GM18873 (cell line): ENCODE results near the gene HDAC5.
"Not testable (repeated sequence)": the region's sequence is repeated elsewhere in the genome, so short reads cannot be mapped to it uniquely, and the experiment has no call there.

ENCODE experiments used
- ATAC-seq: cut with Tn5 transposase; IDR thresholded peaks from one replicate; pipeline ENCODE4 v1.9.1; 2021; ENCODE audit warnings: mild to moderate bottlenecking, moderate library complexity, moderate number of reproducible peaks; ENCODE audit not compliant: unreplicated experiment, low FRiP score

HDAC5 gene

GRCh38 chr17:44043272-44043696, 80.2 kb downstream of the HDAC5 start:
- ATAC-seq, result no peak

GRCh38 chr17:44039829-44040635, 83.4 kb downstream of the HDAC5 start:
- no peak for ATAC-seq

GRCh38 chr17:44038604-44039011, 84.8 kb downstream of the HDAC5 start:
- ATAC-seq, result no peak

GRCh38 chr17:44037471-44037870, 86.0 kb downstream of the HDAC5 start:
- no peak for ATAC-seq

GRCh38 chr17:44034688-44035087, 88.8 kb downstream of the HDAC5 start:
- not testable (repeated sequence) for ATAC-seq

- ATAC-seq, result no peak
These were observed 89.5 kb downstream of the HDAC5 start for GRCh38 chr17:44033861-44034408.

GRCh38 chr17:44030482-44030881, 93.0 kb downstream of the HDAC5 start:
- no peak for ATAC-seq

GRCh38 chr17:44029736-44030135, 93.7 kb downstream of the HDAC5 start:
- ATAC-seq, result no peak
